CD4-positive, alpha-beta T cell treated with Interleukin-17A for 4 hours (primary cell): ENCODE measurements around the gene CHIT1.

Experiments used
- DNase-seq: peaks from one replicate; pipeline ENCODE4 v3.0.0-alpha.2; 2020; ENCODE audit warnings: mixed read lengths

The CHIT1 gene

DNA sequence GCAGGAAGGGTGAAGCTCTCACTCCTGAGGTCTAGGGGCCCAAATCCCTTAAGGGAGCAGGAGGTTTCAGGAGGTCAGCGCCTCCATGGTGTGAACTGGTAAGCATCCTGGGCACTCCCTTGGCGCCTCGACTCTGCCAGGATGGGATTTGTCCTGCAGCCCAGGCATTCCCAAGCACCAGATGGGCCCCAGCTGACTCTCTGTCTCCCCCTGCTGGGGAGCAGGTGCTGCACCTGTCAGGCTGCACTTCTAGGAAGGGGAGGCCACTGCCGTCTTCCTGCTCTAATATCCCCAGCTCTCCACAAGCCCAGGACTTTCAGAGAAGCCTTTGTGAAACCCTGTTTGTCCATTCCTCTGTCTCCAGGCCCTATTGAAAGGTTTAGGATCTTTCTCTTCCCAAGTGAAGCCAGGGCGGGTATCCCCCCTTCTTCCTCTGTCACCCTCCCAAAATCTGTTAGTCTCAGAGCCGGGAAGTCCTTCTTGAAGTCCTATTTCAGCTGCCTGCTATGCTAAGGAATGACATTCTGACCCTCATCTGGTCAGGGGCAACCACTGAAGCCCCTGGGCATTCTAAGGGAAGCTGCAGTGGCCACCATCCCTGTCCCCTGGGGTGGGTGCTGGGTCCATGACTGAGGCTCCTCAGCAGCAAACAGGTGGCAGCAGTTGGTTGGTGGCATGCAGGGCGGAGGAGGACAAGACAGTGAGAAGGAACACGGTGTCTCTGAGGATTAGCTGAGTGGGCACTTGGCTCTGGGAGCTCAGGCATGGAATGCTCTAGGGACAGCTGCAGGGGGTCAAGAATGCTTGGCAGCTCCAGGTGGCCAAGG lies 57.1 kb downstream of the CHIT1 start:
- peak; percentile 56 for DNase-seq

DNA sequence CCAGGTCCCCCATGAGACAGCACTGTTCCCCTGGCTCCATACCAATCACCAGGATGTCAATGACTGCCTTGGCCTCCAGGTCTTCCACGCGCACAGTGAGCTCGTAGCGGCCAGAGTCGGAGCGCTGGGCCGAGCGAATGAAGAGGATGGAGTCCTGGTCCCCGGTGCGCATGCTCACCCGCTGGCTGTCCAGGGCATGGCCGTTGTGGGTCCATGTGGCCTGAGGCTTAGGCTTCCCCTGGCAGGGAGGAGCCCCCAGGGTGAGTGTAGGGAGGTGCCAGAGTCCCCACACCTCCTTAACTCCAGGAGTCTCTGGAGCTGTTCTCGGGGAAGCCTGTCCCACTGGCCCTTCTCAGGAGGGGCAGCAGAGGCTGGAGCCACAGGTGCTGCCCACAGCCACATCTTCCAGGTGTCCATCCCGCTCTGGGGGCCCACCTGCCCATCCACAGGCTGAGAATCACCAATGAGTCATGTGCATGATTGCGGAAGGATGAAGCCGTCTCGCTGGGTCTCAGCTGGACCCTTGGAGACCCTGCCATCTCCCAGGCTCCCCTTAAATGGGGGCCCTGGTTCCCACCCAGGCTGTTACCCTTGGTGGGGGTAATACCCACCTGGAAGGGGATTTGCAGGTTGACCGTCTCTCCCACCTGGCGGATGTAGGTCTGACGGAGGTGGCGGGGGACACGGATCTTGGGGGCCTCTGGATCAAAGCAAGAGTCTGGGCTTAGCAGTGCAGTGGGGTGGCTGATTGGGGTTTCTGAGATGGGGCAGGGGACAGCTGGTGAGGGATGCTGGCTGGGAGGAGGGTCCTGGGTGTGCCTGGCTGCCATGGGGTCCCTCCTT lies 57.9 kb downstream of the CHIT1 start:
- no peak for DNase-seq

DNA sequence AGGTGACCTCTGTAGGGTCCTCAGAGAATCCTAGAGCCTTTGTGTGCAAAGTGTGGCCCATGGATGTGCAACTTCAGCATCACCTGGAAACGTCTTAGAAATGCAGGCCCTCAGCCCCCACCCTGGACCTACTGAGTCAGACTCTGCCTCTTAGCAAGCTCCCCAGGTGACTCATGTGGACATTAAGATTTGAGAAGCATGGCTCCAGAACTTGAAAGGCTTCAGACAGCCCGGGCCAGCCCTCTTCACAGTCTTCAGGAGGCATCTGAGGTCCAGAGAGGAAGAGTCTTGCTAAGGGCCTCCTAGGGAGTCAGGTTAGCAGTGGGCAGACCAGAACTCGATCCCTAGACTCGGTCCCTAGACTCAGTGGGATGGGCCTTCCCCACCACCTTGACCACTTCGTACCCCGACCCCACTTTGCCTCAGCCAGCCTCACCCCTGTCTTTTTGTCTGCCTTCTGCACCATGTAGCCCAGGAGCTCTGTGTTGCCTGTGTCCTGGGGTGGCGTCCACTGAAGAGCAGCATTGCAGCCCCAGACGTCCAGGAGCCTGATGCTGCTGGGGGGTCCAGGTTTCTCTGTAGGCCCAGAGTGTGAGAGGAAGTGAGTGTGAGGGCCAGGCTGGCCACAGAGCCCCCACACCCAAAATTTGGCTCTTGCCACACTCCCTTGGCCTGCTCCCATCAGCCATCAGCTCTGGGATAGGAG lies 58.7 kb downstream of the CHIT1 start:
- DNase-seq: no peak

DNA sequence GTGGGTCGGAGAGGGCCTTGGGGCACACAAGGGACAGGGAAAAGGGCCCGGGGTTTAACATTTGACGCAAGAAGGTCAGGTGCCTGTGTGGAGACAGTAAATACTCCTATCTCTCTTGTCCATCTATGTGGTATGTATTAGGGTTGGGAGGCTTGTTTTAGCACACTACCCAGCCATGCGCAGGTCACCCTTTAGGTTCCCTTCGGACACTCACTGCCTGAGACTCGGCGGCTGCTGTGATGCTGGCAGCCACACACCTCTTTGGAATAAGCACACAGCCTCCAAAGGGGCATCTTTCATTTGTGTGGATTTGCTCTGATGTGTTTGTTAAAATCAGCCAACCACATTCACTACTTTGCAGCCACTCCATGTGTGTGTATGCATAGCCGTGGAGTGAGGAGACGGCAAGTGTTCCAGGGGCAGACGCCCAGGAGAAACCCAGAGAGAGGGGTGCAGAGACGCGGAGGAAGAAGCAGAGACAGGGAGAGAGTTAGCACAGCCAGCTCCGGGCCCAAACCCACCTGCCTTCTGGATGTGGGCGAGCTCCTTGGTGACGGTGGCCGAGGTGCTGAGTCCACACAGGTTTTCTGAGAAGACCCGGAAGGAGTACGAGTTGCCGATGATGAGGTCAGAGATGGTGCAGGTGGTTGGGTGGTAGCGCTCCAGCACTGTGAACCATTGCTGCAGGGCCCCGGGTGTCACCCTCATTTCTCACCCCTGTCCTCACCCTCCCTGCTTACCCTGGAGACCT lies 59.5 kb downstream of the CHIT1 start:
- no peak for DNase-seq

DNA sequence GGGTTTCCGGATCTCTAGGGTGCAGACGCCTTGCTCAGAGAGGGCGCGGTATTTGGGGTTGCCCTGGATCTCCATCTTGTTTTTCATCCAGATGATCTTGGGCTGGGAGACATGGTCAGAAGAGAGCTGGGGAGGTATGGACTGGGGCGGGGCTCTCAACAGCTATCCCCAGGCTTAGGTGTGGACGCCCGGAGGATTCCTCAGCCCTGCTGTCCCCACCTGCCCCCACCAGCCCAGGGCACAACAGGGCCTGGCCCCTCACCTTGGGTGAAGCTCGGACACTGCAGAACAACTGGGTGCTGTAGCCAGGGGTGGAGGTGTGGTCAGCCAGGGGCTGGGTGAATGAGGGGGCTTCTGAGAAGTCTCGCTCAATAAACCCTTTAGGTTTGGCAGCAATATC lies 60.5 kb downstream of the CHIT1 start:
- no peak for DNase-seq

DNA sequence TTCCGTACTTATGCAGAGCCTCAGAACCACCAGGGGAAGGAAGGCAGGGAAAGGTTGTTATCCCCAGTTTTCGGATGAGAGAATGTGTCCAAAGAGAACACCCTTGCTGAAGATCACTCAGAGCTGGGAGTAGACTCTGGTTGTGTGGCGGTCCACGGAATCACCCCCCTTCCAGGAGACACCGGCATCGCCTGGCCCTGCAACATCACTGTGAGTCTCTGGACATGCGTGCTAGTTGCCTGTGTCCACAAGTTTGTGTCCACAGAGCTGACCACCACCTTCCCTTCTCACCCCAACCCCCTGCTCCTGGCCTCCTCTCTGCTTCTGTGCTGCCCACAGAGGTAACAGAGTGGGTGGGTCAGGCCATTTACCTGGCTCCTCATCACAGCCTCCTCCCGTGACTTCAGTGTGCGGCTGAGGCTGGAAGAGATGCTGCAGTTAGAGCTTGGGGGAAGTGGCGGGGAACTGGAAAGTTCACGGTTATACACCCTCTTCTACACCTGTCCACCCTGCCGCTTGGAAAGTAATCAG lies 61.2 kb downstream of the CHIT1 start:
- DNase-seq: no peak

DNA sequence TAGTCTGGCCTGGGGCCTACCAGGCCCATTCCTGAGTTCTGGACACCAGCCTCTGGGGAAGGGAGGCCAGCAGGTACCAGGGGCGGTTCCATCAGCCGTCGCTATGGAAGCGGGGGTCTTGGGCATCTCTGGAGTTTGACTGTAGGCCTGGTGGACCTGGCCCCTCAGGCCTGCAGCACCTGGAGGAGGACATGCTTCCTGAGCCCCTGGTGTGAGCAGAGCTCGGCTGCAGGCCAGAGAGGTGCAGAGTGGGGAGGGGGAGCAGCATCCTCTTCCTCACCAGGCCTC lies 61.6 kb downstream of the CHIT1 start:
- no peak for DNase-seq

DNA sequence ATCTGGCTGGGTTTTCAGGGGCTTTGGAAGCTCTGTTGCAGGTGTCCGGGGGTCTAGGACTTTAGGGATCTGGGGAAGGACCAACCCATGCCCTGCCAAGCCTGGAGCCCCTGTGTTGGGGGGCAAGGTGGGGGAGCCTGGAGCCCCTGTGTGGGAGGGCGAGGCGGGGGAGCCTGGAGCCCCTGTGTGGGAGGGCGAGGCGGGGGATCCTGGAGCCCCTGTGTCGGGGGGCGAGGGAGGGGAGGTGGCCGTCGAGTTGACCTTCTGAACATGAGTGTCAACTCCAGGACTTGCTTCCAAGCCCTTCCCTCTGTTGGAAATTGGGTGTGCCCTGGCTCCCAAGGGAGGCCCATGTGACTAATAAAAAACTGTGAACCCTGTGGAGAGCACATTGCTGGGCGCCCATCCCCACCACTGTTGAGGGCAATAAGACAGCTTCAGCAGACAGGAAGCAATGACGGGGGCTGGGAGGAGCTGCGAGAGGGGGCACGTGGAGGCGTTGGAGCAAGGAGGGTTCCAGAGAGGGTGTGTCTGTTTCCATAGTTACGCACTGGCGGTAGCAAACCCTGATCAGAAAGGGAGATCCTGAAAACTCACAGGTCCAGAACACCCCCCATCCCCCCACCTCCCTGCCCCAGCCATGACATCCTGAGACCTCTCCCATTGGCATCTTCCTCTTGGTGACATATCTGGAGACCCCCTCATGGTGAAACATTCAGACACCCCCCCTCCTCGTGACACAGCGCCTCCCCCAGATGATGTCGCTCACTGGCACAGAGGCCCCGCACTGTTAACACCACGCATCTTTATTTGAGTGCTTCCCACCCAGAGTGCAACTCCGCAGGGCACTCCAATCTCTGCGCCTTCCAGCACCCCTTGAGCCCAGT lies 62.2 kb downstream of the CHIT1 start:
- DNase-seq: no peak

DNA sequence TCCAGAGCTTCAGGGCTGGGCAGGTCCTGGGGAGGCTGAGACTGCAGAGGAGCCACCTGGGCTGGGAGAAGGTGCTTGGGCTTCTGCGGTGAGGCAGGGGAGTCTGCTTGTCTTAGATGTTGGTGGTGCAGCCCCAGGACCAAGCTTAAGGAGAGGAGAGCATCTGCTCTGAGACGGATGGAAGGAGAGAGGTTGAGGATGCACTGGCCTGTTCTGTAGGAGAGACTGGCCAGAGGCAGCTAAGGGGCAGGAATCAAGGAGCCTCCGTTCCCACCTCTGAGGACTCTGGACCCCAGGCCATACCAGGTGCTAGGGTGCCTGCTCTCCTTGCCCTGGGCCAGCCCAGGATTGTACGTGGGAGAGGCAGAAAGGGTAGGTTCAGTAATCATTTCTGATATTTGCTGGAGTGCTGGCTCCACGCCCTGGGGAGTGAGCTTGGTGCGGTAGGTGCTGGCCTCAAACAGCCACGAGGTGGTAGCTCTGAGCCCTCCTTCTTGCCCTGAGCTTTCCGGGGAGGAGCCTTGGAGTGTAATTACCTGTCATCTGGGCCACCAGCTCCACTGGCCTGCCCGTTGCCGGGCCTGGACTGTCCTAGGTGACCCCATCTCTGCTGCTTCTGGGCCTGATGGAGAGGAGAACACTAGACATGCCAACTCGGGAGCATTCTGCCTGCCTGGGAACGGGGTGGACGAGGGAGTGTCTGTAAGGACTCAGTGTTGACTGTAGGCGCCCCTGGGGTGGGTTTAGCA lies 63.1 kb downstream of the CHIT1 start:
- no peak for DNase-seq
